Activated T-helper 1 cell treated with anti-CD3 and anti-CD28 coated beads, Interleukin-12 subunit alpha, Interleukin-12 subunit beta, Interleukin-2, Interleukin-4 antibody, amounts not matched to agents 30 ng/mL and 10 ng/mL and 1 ng/mL, durations not matched to agents 14 hours and 24 hours and 36 hours (primary cell): ENCODE data around the gene ZBTB47. TPM values are rescaled to one million over a fixed set of nuclear protein-coding genes. Genes with fewer than 3 reads are reported as not detected.

Experiments used
- DNase-seq: peaks from one replicate; pipeline ENCODE4 v3.0.0; 2021; ENCODE audit warnings: low spot score
- H3K27ac Mint-ChIP-seq: one replicate; pipeline ENCODE4 v1.8.0; 2021; ENCODE audit warnings: mild to moderate bottlenecking, mixed read lengths
- H3K27me3 Mint-ChIP-seq: one replicate; pipeline ENCODE4 v1.8.0; 2022; ENCODE audit warnings: mild to moderate bottlenecking, moderate library complexity, mixed read lengths; ENCODE audit not compliant: insufficient read depth
- H3K36me3 Mint-ChIP-seq: one replicate; pipeline ENCODE4 v1.8.0; 2021; ENCODE audit warnings: low read depth, mixed read lengths
- H3K4me1 Mint-ChIP-seq: one replicate; pipeline ENCODE4 v1.8.0; 2021; ENCODE audit warnings: low read depth, mixed read lengths
- H3K4me3 Mint-ChIP-seq: one replicate; pipeline ENCODE4 v1.8.0; 2021; ENCODE audit warnings: mild to moderate bottlenecking, moderate library complexity, mixed read lengths
- H3K9me3 Mint-ChIP-seq: one replicate; pipeline ENCODE4 v1.8.0; 2021; ENCODE audit warnings: mixed read lengths
- intact Hi-C: fragments of 100-400 bp; cut with micrococcal nuclease; formaldehyde crosslinking; loops from one replicate; pipeline ENCODE4 v1.15.1; 2024
- total RNA-seq: library from RNA; stranded (reverse); gene quantifications from 2 replicates; pipeline ENCODE4 v1.2.3, GENCODE V29; 2022

Gene ZBTB47
- total RNA-seq, 1 donor from 2014 or later = 1.8 TPM

DNA sequence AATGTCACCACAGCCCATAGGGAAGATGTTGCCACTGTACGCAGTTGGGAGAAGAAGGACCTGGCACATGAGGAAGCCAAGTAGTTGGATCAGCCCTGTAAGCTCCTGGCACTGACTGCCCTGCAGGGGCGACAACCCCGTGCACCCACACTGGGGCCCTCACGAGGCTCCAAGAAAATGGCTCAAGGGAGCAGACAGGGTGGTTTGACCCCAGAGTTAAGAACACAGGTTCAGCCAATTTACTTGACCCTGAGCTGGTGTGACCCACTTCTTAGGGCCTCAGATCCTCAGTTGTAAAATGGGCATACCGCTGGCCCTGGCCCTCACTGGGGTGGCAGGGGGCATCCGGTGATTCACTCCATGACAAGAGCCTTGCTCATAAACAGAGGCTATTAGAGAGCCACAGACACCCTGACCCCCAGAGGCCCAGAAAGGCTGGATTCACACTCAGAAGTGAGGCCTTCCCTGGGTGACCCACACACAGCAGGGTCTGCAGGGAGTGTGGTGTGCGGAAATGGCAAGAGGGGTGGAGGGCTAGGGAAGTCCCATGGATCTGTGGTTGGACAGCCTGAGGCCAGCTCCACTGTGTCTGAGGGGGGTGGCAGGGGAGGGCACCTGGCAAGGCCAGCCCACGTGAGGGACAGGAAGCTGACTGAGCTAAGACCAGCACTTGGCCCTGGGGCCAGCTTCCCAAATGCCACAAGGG lies 50.8 kb downstream of the ZBTB47 start:
- no peaks in the 10 kb centered on the region for H3K9me3 Mint-ChIP-seq
- no peak for DNase-seq
- intact Hi-C loops = no loop called here
- peaks cover 5% of the 10 kb centered on the region for H3K4me1 Mint-ChIP-seq
- H3K27ac Mint-ChIP-seq = no peak overlapping the region
- no peaks in the 10 kb centered on the region for H3K36me3 Mint-ChIP-seq
- H3K4me3 Mint-ChIP-seq = no peak overlapping the region
- peaks cover under 1% of the 10 kb centered on the region for H3K27me3 Mint-ChIP-seq

DNA sequence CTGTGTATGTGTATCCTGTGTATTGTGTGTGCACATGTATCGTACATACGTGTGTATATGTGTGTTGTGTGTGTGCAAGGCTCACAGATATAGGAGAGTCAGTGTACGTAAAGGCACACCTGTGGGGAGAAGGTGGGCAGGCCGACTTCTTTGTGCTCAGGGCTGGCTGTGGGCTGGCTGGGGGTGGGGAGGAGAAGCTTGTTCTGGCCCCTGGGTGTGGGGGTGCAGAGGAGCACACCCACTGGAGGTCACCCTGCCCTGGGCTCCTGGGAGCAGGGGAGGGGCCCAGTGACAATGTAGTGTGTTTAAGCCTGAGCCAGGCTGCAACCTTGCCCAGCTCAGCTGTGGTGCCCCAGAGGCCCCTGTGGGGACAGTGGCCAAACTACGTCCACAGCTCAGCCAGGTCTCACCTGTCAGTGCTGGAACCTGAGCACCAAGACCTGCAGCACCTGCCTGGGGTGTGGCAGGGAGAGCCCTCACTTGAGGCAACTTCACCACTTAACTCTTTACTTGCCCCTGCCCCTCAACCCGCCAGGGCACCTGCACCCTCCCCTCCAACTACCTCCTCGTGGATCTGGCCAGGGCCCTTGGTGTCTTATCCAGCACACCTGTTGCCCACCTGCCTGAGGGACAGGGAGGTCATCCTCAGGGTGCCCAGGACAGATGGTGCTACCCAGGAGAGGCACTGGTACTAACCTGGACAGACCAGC lies 51.7 kb downstream of the ZBTB47 start:
- intact Hi-C loops = no loop called here
- peaks cover 5% of the 10 kb centered on the region for H3K4me1 Mint-ChIP-seq

DNA sequence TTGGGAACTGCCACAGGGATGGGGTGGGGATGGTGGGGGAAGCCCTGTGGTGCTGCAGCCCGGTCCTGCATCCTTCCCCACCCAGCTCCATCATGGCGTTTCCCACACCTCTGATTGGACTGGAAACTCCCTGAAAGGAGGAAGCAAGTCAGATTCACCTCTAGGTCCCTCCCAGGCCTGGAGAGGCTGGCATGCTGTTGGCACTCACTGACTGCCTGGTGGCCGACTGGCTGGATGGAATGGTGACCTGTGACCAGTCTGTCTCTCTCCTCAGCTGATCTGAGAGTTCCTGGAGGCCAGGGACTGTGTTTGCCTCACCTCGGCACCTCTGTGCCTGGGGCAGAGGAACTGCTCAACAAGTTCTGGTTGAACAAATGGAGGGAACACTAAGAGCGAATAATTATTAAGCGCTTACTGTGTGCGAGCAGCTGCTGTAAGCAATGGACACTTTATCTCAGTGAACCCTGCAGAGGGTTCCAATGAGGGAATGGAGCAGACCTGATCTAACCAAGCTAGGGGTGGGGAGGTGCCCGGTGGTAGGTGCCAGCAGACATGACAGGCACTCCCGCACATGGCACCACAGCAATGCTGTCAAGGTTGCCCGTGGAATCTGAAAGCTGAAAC lies 52.6 kb downstream of the ZBTB47 start:
- H3K4me3 Mint-ChIP-seq = no peak overlapping the region
- H3K27me3 Mint-ChIP-seq = peaks cover 5% of the 10 kb centered on the region
- intact Hi-C loops = no loop called here
- H3K27ac Mint-ChIP-seq = no peak overlapping the region
- DNase-seq = no peak
- H3K4me1 Mint-ChIP-seq = peaks cover 4% of the 10 kb centered on the region
- H3K9me3 Mint-ChIP-seq = no peaks in the 10 kb centered on the region
- no peaks in the 10 kb centered on the region for H3K36me3 Mint-ChIP-seq

More for the DNA sequence above, 51.7 kb downstream of the ZBTB47 start:
- DNase-seq = no peak
- no peak overlapping the region for H3K27ac Mint-ChIP-seq
- no peaks in the 10 kb centered on the region for H3K9me3 Mint-ChIP-seq
- no peak overlapping the region for H3K4me3 Mint-ChIP-seq
- no peaks in the 10 kb centered on the region for H3K36me3 Mint-ChIP-seq
- peaks cover 3% of the 10 kb centered on the region for H3K27me3 Mint-ChIP-seq

DNA sequence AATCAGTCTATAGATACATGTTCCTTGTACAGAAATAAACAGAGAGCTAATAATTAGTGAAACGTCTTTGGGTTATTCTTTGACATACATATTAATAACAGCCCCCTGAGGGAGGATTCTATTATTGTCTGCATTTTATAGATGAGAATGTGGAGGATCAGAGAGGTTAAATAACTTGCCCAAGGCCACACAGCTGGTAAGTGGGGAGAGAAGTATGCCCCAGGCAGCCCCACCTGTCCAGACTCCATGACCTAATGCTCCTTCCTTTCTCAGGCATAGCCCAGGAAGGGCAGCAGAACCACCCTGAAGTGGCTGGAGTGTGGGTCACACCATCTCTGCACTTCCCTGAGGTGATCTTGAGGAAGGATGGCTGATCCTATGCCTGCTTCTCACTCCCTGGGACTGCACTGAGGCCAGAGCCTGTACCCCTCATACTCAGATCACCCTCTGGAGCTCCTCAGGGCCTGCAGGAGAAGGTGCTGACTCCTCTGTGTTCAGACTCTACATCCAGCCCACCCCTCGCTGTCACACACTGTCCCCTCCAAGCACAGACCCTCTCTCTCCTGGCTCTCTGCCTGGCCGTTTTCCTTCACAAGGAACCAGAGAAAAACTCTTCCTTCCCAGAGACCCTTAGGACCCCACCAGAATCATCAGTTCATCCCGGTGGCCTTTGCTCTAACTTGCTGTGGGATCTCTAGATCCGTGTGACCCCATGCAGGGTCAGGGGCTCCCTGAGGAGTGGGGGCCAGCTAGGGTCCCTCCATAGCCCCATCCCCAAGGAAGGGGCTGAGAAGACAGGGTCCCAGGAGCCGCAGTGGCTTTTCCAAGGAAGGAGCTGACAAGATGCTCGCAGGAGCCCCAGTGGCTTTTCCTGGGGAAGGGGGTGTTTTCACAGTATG lies 53.5 kb downstream of the ZBTB47 start:
- no peaks in the 10 kb centered on the region for H3K36me3 Mint-ChIP-seq
- H3K4me1 Mint-ChIP-seq = no peaks in the 10 kb centered on the region
- H3K4me3 Mint-ChIP-seq = no peak overlapping the region
- no peaks in the 10 kb centered on the region for H3K9me3 Mint-ChIP-seq
- no peak for DNase-seq
- intact Hi-C loops = no loop called here
- peaks cover 5% of the 10 kb centered on the region for H3K27me3 Mint-ChIP-seq
- no peak overlapping the region for H3K27ac Mint-ChIP-seq

DNA sequence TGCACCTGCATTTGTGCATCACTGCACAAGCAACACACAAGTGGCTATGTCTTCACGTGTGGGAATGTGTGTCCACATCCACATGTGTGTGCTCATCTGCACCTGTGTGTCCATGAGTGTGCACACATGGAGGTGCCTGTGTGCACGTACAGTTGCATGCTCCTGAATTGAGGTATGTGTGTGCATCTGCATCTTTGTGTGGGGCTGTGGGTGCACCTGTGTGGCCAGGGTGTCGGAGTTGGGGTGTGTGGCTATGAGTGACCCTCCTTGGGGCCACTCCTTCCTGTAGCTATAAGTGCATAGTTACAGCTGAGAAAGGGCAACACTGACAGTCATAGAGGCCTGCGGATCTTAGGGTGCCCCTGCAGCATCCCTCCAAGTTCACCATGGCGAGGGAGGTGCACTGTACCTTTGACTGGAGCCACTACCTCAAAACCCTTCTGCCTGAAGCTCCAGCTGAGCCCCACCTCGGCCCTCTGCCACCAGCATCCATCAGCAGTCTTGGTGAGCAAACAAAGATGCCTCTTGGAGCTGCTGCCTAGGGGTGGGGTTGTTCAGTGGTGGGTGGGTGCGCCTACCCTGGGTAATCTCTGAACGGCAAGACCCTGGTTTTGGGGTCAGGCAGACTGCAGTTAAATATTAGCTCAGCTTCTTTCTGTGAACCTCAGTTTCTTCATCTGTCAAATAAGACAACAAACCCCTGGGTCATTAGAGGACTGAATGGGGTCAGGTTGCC lies 54.3 kb downstream of the ZBTB47 start:
- intact Hi-C loops = no loop called here
- Mint-ChIP-seq H3K36me3 (no peaks in the 10 kb centered on the region), H3K4me3 (no peak overlapping the region), H3K4me1 (no peaks in the 10 kb centered on the region), H3K27me3 (peaks cover 5% of the 10 kb centered on the region), H3K9me3 (no peaks in the 10 kb centered on the region), H3K27ac (no peak overlapping the region)
- no peak for DNase-seq

DNA sequence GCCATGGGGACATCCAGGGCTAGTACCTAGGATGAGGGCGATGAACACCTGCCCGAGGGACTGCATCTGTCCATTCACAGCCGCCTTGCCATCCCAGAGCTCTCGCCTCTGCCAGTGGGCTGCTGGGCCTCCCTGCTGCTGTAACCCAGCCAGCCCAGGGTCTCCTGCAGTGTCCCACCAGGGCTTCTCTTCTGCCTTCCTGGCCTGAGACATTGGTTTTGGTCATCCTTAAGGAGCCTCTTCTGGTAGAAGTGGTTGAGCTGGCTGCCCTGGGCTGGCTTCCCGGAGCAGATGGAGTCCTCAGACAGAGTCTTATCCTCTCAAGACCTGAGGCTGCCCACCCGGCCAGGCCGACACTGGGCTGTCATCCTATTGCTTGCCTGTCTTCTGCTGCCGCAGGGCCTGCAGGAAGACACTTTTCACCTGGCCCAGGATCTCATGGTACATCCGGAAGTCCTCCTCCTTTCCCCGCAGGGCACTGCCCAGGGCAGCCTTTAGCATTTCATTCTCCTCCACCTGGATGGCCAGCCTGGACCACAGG lies 55.2 kb downstream of the ZBTB47 start:
- no peaks in the 10 kb centered on the region for H3K9me3 Mint-ChIP-seq
- H3K27ac Mint-ChIP-seq = no peak overlapping the region
- no peak overlapping the region for H3K4me3 Mint-ChIP-seq
- intact Hi-C loops = no loop called here
- no peaks in the 10 kb centered on the region for H3K4me1 Mint-ChIP-seq
- DNase-seq = no peak
- no peaks in the 10 kb centered on the region for H3K36me3 Mint-ChIP-seq
- peaks cover 5% of the 10 kb centered on the region for H3K27me3 Mint-ChIP-seq

DNA sequence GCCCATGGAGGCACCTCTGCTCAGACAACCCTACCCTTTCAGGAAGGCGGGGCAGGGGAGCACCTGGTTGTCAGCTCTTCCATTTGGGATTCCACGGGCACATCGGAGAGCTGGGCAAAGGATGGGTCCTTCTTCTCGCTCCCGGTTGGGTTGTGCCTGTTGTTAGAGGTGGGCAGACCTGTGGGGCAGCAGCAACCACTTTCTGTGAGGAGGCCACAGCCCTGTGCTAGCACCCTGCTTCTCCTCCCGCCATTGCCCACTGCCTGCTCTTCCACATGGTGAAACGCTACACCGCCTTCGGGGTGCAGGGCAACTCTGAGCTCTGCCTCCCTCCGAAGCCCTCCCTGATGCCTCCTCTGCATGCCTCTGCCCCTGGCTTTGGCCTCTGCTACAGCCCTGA lies 56.1 kb downstream of the ZBTB47 start:
- Mint-ChIP-seq H3K27ac (no peak overlapping the region), H3K9me3 (no peaks in the 10 kb centered on the region), H3K4me1 (no peaks in the 10 kb centered on the region), H3K27me3 (peaks cover 8% of the 10 kb centered on the region), H3K36me3 (no peaks in the 10 kb centered on the region), H3K4me3 (no peak overlapping the region)
- intact Hi-C loops = no loop called here
- no peak for DNase-seq

DNA sequence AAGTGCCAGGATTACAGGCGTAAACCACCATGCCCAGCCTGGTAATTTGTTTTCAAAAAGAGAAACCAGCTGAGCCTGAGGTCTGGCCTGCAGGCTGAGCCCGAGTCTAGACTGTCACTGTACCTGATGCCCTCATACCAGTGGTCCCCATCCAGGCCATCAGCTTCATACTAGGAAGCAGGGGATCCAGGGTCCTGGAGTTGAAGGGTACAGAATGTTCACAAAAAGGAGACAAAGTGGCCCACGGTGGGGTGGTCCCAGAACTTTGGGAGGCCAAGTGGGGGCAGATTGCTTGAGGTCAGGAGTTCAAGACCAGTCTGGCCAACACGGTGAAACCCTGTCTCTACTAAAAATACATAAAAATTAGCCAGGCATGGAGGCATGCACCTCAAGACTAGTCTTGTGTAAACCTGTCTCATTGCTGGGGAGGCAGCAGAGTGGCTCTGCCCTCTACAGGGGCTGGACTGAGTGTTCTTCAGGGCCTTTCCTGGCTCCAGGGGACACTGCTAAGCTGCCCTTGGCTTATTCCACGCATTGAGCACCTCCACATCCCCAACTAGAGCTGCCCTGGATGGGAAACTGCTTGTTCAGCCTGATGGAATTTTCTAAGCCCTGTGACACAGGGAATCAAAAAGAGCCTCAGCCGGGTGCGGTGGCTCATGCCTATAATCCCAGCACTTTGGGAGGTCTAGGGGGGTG lies 57.0 kb downstream of the ZBTB47 start:
- no peak overlapping the region for H3K27ac Mint-ChIP-seq
- H3K9me3 Mint-ChIP-seq = no peaks in the 10 kb centered on the region

DNA sequence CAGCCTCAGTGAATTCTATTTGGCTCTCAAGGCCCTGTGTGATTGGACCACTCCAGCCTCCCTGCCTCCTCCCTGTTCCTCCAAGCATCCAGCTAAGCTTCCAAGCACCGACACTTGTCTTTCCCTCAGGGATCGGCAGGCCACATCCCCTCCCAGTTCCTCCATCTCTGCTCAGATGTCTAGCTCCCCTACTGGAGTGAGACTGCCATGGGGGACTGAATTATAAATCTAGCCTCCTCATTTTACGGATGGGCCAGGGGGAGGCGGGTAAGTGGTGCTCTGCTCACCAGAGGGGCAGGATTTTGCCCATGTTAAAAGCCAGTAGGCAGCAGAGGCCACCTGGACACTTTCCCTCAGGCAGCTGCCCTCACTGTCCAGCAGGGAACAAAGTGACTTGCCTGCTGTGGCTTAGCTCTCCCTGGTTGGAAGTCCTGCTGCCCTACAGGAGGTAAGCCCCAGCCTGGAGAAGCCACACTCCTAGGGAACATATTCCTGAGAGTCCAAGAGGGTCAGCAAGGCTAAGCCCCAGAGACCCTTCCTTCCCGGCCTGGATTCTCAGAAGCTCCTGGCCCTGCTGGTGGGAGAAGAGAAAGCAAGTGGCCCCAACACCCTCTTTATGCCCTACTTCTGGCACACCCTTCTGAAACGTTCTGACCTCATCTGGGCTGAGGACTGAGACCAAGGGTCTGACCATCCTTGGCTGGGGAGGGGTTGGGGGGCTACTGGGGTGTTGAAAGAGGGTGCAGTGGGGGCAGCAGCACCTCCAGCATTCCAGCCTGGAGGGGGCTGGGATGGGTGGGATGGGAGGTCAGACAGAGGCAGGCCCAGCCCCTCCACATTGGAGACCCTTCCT lies 58.2 kb downstream of the ZBTB47 start:
- Mint-ChIP-seq H3K4me3 (no peak overlapping the region), H3K27ac (no peak overlapping the region), H3K9me3 (no peaks in the 10 kb centered on the region), H3K4me1 (no peaks in the 10 kb centered on the region), H3K27me3 (peaks cover 8% of the 10 kb centered on the region), H3K36me3 (no peaks in the 10 kb centered on the region)
- DNase-seq = no peak
- intact Hi-C loops = no loop called here

More for the DNA sequence above, 57.0 kb downstream of the ZBTB47 start:
- H3K4me1 Mint-ChIP-seq = no peaks in the 10 kb centered on the region
- H3K36me3 Mint-ChIP-seq = no peaks in the 10 kb centered on the region
- H3K27me3 Mint-ChIP-seq = peaks cover 8% of the 10 kb centered on the region
- DNase-seq = no peak
- H3K4me3 Mint-ChIP-seq = no peak overlapping the region
- intact Hi-C loops = no loop called here

DNA sequence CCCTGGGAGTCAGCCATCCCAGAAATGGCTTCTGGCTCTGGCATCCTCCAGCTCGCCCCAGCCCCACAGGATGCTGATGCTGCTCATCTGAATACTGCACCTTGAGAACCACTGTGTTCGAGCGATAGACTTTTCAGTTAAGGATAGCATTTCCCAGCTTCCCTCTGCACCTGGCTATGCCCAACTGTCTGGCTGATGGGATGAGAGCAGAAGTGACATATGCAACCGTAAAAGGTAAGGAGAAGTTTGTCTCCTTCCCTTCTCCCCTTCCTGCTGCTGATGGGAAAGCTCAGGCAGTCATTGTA lies 58.8 kb downstream of the ZBTB47 start:
- no peak overlapping the region for H3K4me3 Mint-ChIP-seq
- intact Hi-C loops = no loop called here
- no peaks in the 10 kb centered on the region for H3K9me3 Mint-ChIP-seq
- DNase-seq = no peak
- H3K27ac Mint-ChIP-seq = no peak overlapping the region
- H3K36me3 Mint-ChIP-seq = no peaks in the 10 kb centered on the region
- H3K4me1 Mint-ChIP-seq = no peaks in the 10 kb centered on the region
- peaks cover 8% of the 10 kb centered on the region for H3K27me3 Mint-ChIP-seq

DNA sequence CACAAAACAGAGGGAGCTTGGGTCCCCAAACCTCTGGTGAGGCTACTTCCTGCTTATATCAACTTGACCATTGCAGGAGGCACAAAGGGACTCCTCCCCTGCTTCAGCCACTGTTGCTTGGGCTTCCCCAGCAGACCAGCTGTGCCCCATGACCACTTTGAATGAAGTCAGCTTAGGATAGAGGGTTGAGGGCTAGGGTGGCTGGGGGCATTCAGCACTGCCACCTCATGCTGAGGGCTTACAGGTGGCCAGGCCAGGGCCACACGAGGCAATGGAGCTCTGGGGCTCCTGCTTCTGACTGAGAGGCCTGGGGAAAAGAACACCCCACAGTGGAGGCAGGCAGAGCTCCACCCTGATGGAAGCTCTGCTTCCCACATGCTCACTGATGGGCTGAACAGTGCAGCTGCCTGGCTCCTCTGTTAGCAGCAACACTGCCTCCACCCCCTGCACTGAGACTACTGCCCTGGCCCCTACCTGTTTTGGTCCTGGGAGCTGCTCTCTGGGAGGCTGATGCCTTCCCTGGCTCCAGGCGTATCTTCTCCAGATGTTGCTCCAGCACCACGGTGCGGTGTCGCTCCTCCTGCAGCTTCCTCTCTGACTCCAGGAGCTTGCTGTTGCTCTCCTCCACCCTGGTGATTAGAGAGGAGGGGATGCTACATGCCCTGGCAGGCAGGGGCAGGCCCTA lies 59.3 kb downstream of the ZBTB47 start:
- Mint-ChIP-seq H3K27me3 (peaks cover 8% of the 10 kb centered on the region), H3K4me1 (no peaks in the 10 kb centered on the region), H3K9me3 (no peaks in the 10 kb centered on the region), H3K27ac (no peak overlapping the region), H3K4me3 (no peak overlapping the region), H3K36me3 (no peaks in the 10 kb centered on the region)
- intact Hi-C loops = no loop called here
- DNase-seq = no peak
